SK-N-SH (cell line): ENCODE measurements around the gene IGSF9B. TPM values are rescaled to one million over a fixed set of nuclear protein-coding genes. Genes with fewer than 3 reads are reported as not detected.

Experiments
- polyA plus RNA-seq, 3 experiments: library from polyadenylated mRNA; depleted of rRNA; stranded (reverse); fragments of >200 nt; gene quantifications; 2 replicates each; pipeline ENCODE4 v1.2.3, GENCODE V29; 2012

Gene IGSF9B
- polyA plus RNA-seq, 1 of the 3 experiments (the other 2 are of a cell fraction): 0.41 TPM

Other genes with a start within 250 kb of the IGSF9B start
- gene SPATA19, start 111.5 kb downstream of the IGSF9B start, polyA plus RNA-seq (2012; rRNA removed): not detected in 2 replicates
- gene JAM3, start 112.1 kb upstream of the IGSF9B start, polyA plus RNA-seq (2012; rRNA removed): 34.5 and 56.8 TPM in 2 replicates